Panc1 (cell line): ENCODE measurements around the gene KDM2A.

Experiments
- CTCF ChIP-seq: fragments of 450-650 bp; IDR thresholded peaks from 2 replicates; pipeline ENCODE4 v1.5.1; 2017; ENCODE audit warnings: mild to moderate bottlenecking
- POLR2AphosphoS5 ChIP-seq: IDR thresholded peaks from 2 replicates; pipeline ENCODE4 v1.6.1; 2012; ENCODE audit warnings: mild to moderate bottlenecking, low read depth, low read length, moderate library complexity

GRCh38 chr11:67298786-67299185, 179.7 kb downstream of the KDM2A start:
- TF ChIP-seq CTCF (no peak), POLR2AphosphoS5 (no peak)
